HG02981 (cell line): ENCODE results near the gene BPIFA3.
"Not testable (repeated sequence)": the region's sequence is repeated elsewhere in the genome, so short reads cannot be mapped to it uniquely, and the experiment has no call there.

Experiments
- ATAC-seq: cut with Tn5 transposase; IDR thresholded peaks from one replicate; pipeline ENCODE4 v1.9.1; 2021; ENCODE audit warnings: mild to moderate bottlenecking, moderate library complexity; ENCODE audit not compliant: unreplicated experiment

Gene BPIFA3

DNA sequence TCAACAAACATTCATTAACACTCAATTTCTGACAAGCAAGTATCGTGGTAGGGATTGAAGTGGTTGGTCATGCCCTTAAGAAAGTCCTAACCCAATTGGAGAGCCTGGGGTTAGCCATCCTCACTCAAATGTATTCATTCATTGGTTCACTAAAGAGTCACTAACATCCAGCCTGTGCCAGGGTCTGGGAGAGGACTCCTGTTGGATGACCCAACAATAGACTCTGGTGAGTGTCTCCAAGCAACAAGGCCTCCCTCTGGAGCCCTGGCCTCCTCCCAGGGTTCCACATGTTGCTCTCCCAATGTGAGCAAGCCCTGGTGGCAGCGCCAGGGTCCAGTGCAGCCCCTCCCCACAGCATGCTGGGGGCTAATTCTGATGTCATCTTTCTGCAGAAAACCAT, at the start of gene BPIFA3:
Gene BPIFA3 (plus strand): TSS at position 301 of the 400 bp plus-strand sequence. CDS start 185 bp downstream, outside the sequence.
- no peak for ATAC-seq

DNA sequence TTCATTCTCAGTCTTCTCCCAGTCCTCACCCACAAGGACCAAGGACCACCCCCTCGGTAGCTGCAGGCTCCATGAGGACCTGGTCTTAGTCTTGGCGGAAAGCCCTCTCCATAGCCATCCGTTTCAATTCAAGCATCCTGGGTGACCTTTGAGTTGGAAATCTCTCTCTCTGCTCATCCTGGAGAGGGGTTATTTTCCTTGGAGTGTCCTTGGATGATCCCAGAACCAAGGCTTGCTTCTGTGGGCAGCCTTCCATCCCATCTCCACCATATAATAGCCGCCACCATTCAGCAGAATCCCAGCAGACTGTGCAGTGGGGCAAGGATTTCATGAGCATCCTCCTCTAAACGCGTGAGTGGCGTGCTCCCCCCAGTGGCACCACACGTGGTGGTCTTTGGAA, 49.3 kb upstream of the BPIFA3 start, which contains the start of gene BPIFA2:
Gene BPIFA2 (plus strand): TSS at position 301 of the 400 bp plus-strand sequence. CDS start 987 bp downstream, outside the sequence.
- ATAC-seq = no peak

- no peak for ATAC-seq
Measured at GRCh38 chr20:33169176-33169794, 47.9 kb upstream of the BPIFA3 start.

- no peak for ATAC-seq
Measured at GRCh38 chr20:33172781-33173180, 44.4 kb upstream of the BPIFA3 start.

DNA sequence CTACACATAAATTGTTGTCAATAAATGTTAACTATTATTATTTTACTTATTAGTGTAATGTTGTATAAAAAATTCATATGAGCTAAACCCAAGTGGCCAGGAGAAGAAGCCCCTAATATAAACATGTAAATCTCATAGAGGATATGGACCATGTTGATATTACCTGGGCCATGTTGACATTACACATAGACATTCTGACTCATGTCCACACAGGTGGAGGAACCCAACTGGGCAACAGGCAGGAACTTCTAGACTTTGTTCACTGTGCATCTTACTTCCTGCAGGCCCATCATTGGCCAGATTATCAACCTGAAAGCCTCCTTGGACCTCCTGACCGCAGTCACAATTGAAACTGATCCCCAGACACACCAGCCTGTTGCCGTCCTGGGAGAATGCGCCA, 42.0 kb upstream of the BPIFA3 start:
- ATAC-seq = no peak

GRCh38 chr20:33176101-33176500, 41.1 kb upstream of the BPIFA3 start:
- ATAC-seq = no peak

DNA sequence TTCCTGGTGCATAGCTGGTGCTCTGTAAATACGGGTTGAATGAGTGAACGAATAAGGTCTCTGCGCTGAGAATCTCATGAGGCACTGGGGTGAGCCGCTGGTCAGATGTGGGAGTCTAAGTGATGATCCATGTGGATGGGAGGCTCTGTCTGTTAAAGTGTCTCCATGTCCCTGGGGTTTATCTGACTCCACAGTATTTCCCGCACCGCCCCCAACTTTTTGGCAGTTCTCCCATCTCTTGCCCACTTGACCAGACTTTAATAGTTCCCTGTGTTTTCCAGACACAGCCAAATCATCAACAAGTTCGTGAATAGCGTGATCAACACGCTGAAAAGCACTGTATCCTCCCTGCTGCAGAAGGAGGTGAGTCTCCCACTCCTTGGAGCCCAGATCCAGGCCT, 39.3 kb upstream of the BPIFA3 start:
- no peak for ATAC-seq

DNA sequence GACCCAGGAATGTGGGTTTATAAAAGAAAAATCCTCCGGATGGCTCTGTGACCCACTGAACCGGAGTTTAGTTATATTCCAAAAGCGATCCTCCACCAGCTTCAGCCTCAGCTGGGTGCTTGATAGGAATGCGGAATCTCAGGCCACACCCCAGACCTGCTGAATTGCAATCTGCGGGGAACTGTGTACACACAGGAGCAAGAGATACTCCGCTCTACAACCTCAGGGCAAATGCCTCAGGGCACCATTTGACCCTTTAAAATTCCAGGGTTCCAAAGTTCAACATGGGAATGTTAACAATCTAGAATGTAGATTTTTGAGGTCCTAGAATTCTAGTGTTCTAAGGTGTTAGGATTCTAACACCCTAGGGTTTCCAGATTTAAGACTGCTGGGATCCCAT, 38.4 kb upstream of the BPIFA3 start:
- ATAC-seq = no peak

DNA sequence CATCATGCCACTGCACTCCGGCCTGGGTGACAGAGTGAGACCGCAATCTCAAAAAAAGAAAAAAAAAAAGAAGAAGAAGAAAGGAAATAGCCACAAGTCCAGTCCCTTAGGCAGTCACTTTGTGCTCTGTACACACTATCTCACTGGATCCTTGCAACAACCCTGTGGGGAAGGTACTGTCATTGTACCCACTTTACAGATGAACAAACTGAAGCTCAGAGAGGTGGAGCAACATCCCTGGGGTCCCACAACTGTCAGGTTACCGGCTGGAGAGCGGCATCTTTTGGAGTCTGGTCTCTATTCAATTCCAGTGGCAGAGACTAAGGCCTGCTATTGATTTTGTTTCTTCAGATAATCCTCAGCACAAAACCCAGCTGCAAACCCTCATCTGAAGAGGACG, 37.0 kb upstream of the BPIFA3 start:
- ATAC-seq = no peak

- no peak for ATAC-seq
Measured at GRCh38 chr20:33181482-33182093, 35.6 kb upstream of the BPIFA3 start.

- no peak for ATAC-seq
Measured at GRCh38 chr20:33183312-33183711, 33.8 kb upstream of the BPIFA3 start.

DNA sequence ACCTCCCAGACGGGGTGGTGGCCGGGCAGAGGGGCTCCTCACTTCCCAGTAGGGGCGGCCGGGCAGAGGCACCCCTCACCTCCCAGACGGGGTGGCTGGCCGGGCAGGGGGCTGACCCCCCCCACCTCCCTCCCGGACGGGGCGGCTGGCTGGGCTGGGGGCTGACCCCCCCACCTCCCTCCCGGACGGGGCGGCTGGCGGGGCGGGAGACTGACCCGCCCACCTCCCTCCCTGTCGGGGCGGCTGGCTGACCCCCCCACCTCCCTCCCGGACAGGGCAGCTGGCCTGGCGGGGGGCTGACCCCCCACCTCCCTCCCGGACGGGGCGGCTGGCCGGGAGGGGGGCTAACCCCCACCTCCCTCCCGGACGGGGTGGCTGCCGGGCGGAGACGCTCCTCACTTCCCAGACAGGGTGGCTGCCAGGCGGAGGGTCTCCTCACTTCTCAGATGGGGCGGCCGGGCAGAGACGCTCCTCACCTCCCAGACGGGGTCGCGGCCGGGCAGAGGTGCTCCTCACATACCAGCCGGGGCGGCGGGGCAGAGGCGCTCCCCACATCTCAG, 32.0 kb upstream of the BPIFA3 start:
- not testable (repeated sequence) for ATAC-seq

DNA sequence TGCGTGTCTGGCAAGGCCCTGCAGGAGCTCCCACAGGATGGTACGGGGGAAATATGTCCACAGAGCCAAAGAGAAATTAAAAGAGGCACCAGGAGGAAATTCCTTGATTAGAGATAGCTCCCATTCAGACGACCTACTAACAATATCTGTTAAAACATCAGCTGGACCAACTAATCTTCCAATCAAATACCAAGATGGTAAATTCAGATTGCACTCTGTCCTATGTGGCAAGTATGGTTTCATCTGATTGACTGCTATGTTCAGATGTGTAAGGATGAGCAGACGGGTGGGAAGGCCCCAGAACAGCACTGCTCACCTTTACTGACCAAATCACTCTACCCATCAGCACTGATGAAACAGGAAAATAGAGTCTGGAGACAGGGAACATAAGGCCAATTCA, 29.7 kb upstream of the BPIFA3 start:
- ATAC-seq = no peak

DNA sequence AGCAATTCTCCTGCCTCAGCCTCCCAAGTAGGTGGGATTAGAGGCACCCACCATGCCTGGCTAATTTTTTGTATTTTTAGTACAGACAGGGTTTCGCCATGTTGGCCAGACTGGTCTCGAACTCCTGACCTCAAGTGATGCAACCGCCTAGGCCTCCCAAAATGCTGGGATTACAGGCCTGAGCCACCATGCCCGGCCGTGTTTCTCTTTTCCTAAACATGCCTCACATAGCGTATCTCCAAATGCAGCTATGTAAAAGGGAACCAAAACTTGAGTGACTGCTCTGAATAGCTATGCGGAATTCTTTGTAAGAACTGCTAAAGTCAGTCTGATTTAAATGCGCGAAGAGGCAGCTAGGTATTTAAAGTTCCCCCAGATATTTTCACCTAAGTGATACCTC, 28.7 kb upstream of the BPIFA3 start:
- no peak for ATAC-seq

DNA sequence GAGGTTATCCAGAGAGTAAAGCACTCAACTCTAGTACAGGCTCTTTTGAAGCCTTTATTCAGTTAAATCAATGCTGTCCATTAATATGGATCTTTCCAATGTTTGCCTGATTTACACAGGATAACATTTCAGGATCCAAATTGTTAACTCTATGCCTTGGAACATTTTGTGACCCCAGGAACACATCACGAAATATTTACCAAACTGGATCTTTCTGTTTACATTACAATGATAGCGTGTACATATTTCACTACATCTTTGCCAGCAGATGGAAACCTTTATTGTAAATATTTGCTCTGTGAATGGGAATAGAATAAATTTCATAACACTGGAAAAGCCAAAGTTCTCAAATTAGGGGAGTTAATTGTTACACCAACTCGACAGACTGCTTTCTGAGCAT, 25.7 kb upstream of the BPIFA3 start:
- ATAC-seq = no peak

DNA sequence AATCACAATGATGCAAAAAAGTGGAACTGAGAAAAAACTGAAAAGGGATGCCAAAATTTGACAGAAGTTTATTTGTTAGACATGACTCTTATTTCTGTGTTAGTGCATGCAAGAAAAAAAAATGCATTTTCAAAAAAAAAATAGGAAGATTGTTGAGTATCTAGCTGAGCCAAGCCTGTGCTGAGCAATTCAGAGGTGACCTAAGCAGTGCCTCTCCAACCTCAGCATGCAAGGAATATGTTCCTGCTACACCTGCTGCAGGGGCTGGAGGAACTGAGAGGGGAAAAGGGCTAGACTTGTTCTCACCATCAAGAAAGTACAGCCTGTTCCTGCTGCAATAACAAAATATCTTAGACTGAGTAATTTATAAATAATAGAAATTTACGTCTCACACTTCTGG, 25.2 kb upstream of the BPIFA3 start:
- ATAC-seq = no peak

- no peak for ATAC-seq
Measured at GRCh38 chr20:33192912-33193501, 24.1 kb upstream of the BPIFA3 start.

- no peak for ATAC-seq
Measured at GRCh38 chr20:33199026-33199425, 18.1 kb upstream of the BPIFA3 start.

DNA sequence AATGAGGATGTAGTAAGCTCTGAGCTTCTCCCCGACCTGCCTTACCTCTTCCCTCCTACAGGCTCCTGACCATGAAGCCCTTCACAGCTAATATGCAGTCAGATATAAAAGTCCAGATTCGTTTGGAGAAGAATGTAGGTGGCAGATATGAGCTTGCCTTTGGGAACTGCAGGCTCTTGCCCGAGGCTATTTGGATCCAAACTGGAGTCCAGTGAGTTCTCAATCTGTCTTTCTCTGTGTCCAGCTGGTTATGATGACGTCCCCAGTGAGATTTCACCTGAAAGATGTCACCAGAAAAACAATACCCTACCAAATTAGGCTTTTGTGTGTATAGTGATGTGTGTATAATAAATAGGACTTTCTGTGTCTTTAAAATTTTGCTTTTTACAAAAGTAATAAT, 14.7 kb upstream of the BPIFA3 start:
- ATAC-seq = no peak

GRCh38 chr20:33203444-33203843, 13.7 kb upstream of the BPIFA3 start:
- ATAC-seq = no peak

DNA sequence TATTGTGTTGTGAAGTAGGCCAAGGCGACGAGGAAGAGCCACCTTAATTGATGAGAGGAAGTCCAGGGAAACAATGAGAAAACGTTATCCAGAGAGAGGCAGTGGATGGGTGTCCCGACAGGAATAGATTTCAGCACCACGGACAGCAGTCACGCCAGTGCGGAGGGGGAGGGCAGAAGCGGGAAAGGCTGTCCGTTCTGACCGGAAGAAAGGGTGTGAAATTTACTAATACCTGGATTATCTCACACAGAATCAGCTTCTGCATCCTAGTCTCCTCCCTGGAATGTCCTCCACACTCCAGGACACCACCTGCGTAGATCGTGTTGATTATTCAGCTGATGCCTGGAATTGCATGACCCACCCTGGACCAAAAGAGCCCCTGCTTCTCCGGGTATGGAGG, 7.4 kb upstream of the BPIFA3 start:
- ATAC-seq = no peak

- no peak for ATAC-seq
Measured at GRCh38 chr20:33210371-33210770, 6.8 kb upstream of the BPIFA3 start.
